Body of pancreas (tissue), 4 donors: ENCODE measurements around the gene TSPOAP1. TPM values are rescaled to one million over a fixed set of nuclear protein-coding genes. Genes with fewer than 3 reads are reported as not detected.

Experiments
- ATAC-seq: fragments of 150-250 bp; one replicate; pipeline ENCODE4 v1.9.1; 2016
- DNase-seq, 4 donors: peaks; one replicate each; pipeline ENCODE4 v3.0.0-alpha.2; 2019
- H3K27ac ChIP-seq, 4 donors: fragments of 200-600 bp; sonication (generic); 1 replicate in 3 of 4; 2 replicates in 1 of 4; pipeline versions ENCODE4 v1.5.1 to v1.6.1; 2016 to 2019; ENCODE audit warnings: mild to moderate bottlenecking in 1 of 4, mixed read lengths in 1 of 4, moderate library complexity in 1 of 4
- H3K27me3 ChIP-seq, 2 donors: fragments of 200-600 bp; sonication (generic); one replicate each; pipeline ENCODE4 v1.6.0; 2016; ENCODE audit warnings: mild to moderate bottlenecking in 1 of 2
- H3K36me3 ChIP-seq, 2 donors: fragments of 200-600 bp; sonication (generic); replicated peaks in 1 of 2; 2 replicates each; pipeline ENCODE4 v1.5.1; 2016; ENCODE audit warnings: low read depth in 2 of 2; ENCODE audit not compliant: insufficient read depth in 1 of 2
- H3K4me1 ChIP-seq: fragments of 200-600 bp; sonication (generic); one replicate; pipeline ENCODE4 v1.6.0; 2016
- H3K4me3 ChIP-seq, 2 donors: fragments of 200-600 bp; sonication (generic); 1 replicate in 1 of 2; 2 replicates in 1 of 2; pipeline ENCODE4 v1.5.1; 2016 to 2019
- H3K9me3 ChIP-seq, 3 donors: fragments of 200-600 bp; sonication (generic); 1 replicate in 2 of 3; 2 replicates in 1 of 3; pipeline ENCODE4 v1.5.1; 2016
- POLR2A ChIP-seq, 3 donors: fragments of 450-650 bp; IDR thresholded peaks; one replicate each; pipeline ENCODE4 v1.6.1; 2016; ENCODE audit warnings: antibody characterized with exemption in 3 of 3, mild to moderate bottlenecking in 2 of 3
- WGBS, 2 donors: methylation state at CpG; one replicate each; pipeline ENCODE4 v1.1.5; 2017; 5-methylcytosine and 5-hydroxymethylcytosine counted together
- intact Hi-C: fragments of 100-400 bp; cut with DNase I; formaldehyde crosslinking; loops from one replicate; pipeline ENCODE4 v1.15.1; 2023
- total RNA-seq, 2 donors: library from RNA; depleted of rRNA; stranded (reverse); fragments of >200 nt; gene quantifications; one replicate each; pipeline ENCODE4 v1.1.0, GENCODE V29; 2016
- TF ChIP-seq, protein P1 (sequence below), 7 experiments: fragments of 450-650 bp in 4 of 7; fragments of 200-600 bp in 3 of 7; sonication (generic) in 3 of 7; IDR thresholded peaks; one replicate each; pipeline ENCODE4 v1.5.1; 2016 to 2019; ENCODE audit warnings: antibody characterized with exemption in 7 of 7

Gene TSPOAP1
- total RNA-seq, 2 donors from 2014 or later = 21.0 to 22.7 TPM

DNA sequence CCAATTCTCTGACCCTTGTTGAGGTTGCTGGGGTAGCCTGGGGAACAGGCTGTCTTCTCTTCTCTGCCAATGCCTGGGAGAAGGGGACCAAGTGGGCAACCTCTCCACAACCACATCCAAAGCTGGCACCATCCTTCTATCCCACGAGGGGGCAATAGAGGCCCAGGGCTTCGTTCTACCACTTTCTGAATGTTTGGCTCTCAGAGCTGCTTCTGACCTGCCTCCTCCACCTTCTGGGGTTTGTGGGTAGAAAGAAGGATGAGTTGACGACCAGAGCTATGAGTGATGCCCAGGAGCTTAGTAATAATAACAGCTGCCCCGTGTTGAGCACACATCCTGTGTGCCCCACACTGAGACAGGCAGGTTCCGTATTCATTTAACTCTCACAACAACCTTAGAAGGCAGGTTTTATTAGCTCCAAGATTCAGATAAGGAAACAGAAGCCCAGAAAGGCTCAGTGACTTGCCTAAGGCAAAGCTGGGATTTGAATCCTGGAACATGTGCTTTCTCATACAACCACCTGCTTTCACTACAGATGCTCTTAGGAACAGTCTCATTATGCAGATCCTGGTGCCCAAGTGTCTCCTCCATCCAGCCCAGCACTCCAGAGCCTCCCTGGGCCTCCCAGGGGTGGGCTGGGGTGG is 11.1 kb downstream of the TSPOAP1 start:
- no peaks in the 10 kb centered on the region for H3K4me1 ChIP-seq
- H3K36me3 ChIP-seq = no peaks in the 10 kb centered on the region
- no peaks in the 10 kb centered on the region for H3K27me3 ChIP-seq
- H3K4me3 ChIP-seq = no peak overlapping the region
- DNase-seq = peak; percentile 45 to 66 (median 58)
- peak; percentile 72 for ATAC-seq
- WGBS, 2 donors = 26 to 27% methylated on average over 5 of the region's 5 CpGs
- intact Hi-C loops = loop anchor here (5.0 kb wide), 1 partner anchor 130 kb away; no protein-coding TSS in a partner anchor
- TF ChIP-seq, protein P1, sequence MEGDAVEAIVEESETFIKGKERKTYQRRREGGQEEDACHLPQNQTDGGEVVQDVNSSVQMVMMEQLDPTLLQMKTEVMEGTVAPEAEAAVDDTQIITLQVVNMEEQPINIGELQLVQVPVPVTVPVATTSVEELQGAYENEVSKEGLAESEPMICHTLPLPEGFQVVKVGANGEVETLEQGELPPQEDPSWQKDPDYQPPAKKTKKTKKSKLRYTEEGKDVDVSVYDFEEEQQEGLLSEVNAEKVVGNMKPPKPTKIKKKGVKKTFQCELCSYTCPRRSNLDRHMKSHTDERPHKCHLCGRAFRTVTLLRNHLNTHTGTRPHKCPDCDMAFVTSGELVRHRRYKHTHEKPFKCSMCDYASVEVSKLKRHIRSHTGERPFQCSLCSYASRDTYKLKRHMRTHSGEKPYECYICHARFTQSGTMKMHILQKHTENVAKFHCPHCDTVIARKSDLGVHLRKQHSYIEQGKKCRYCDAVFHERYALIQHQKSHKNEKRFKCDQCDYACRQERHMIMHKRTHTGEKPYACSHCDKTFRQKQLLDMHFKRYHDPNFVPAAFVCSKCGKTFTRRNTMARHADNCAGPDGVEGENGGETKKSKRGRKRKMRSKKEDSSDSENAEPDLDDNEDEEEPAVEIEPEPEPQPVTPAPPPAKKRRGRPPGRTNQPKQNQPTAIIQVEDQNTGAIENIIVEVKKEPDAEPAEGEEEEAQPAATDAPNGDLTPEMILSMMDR (IDR thresholded peaks at IDR 0.05) = peak; percentile 46 to 79 (median 60)
- no peak for TF ChIP-seq POLR2A (IDR thresholded peaks at IDR 0.05)
- H3K27ac ChIP-seq = no peak overlapping the region
- no peaks in the 10 kb centered on the region for H3K9me3 ChIP-seq

DNA sequence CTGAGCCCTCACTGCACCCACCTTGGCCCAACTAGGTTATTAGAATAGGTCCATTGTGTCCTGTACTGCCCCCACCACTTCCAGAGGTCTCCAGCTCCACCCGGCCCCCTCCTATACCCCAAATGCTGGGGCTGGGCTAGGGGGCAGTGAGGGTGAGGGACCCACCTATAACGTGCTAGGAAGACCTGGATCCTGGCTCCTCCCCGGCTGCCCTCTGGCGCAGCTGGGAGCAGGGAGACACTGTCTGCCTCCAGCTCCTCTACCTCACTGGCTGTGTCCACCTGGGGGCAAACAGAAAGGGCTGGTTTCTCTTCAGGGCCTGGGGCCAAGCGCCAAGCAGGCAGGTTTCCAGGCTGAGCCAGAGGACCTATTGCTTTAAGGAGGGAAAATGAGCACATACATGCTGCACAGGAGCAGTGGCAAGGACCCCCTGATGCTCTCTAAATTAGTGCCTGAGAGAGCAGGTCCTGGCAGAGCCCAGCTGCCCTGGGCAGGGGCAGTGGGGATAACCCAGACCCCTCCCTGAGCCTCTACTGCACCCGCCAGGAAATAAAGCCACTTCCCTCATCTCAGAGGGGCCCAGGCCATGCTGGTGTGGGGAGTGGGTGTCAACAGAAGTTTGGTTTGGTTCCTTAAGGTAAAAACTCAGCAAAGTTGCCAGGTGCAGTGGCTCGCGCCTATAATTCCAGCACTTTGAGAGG is 12.2 kb downstream of the TSPOAP1 start:
- WGBS, 2 donors = 76 to 81% methylated on average over 6 to 7 of the region's 8 CpGs
- no peak overlapping the region for H3K27ac ChIP-seq
- DNase-seq = no peak

DNA sequence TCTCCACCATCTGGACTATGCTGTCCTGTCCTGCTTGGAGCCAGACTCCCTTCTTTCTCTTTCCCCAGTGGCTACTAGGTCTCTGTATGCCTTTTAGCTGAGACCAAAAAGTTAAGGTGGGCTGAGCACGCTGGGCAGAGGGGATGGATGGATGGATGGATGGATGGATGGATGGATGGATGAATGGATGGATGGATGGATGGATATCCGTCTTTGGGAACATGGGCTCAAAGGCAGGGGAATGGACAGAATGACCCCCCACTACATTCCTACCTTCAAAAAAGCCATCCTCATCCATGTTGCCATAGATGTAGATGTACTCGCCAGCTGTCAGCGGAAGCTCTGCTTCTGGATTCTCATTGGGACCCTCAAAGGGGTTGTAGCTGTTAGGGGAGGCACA is 12.8 kb downstream of the TSPOAP1 start:
- no peaks in the 10 kb centered on the region for H3K9me3 ChIP-seq
- 83 to 88% methylated on average over 4 of the region's 4 CpGs for WGBS, 2 donors
- H3K27me3 ChIP-seq = no peaks in the 10 kb centered on the region
- no peak overlapping the region for H3K4me3 ChIP-seq
- no peak for ATAC-seq
- H3K27ac ChIP-seq = no peak overlapping the region
- intact Hi-C loops = loop anchor here (5.0 kb wide), 1 partner anchor 132 kb away; no protein-coding TSS in a partner anchor
- no peak for DNase-seq
- H3K36me3 ChIP-seq = no peaks in the 10 kb centered on the region
- no peak for TF ChIP-seq POLR2A (IDR thresholded peaks at IDR 0.05)
- TF ChIP-seq, protein P1 (IDR thresholded peaks at IDR 0.05) = no peak
- no peaks in the 10 kb centered on the region for H3K4me1 ChIP-seq

More for the DNA sequence above, 12.2 kb downstream of the TSPOAP1 start:
- no peak for ATAC-seq
- H3K27me3 ChIP-seq = no peaks in the 10 kb centered on the region
- H3K4me3 ChIP-seq = no peak overlapping the region
- no peaks in the 10 kb centered on the region for H3K9me3 ChIP-seq
- TF ChIP-seq, protein P1 (IDR thresholded peaks at IDR 0.05) = no peak
- no peak for TF ChIP-seq POLR2A (IDR thresholded peaks at IDR 0.05)
- H3K36me3 ChIP-seq = no peaks in the 10 kb centered on the region
- intact Hi-C loops = loop anchor here (5.0 kb wide), 1 partner anchor 131 kb away; no protein-coding TSS in a partner anchor
- no peaks in the 10 kb centered on the region for H3K4me1 ChIP-seq

DNA sequence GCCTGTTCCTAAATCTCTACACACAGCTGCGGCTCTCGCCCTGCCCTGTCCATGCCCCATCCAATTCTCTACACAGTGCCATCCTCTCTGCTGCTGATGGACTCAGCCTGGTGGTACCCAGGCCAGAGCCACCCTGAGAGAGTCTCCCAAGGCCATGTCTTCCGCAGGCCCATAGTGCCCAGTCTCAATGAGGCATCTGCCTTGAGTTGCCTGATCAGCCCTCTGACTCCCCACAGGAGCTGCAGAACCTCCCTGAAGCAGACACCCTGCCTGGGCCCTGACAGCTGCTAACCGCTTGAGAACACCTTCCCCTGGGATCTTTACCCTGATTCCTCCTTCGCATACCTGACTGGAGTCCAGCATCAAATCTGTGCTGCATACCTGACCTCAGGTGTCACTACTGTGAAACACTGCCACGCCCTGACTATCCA is 13.3 kb downstream of the TSPOAP1 start:
- Histone ChIP-seq H3K4me3 (no peak overlapping the region), H3K27ac (no peak overlapping the region), H3K9me3 (no peaks in the 10 kb centered on the region), H3K36me3 (no peaks in the 10 kb centered on the region), H3K4me1 (no peaks in the 10 kb centered on the region), H3K27me3 (no peaks in the 10 kb centered on the region)
- intact Hi-C loops = loop anchor here (5.0 kb wide), 1 partner anchor 132 kb away; no protein-coding TSS in a partner anchor
- ATAC-seq (no peak), DNase-seq (peak in 1 of 4 donors; percentile 4)
- TF ChIP-seq POLR2A (IDR thresholded peaks at IDR 0.05) = no peak
- TF ChIP-seq, protein P1 (IDR thresholded peaks at IDR 0.05) = no peak
- 91 to 93% methylated on average over 6 of the region's 6 CpGs for WGBS, 2 donors
